K562 (cell line): Measurements from ENCODE around the gene KDM2A. TPM values are rescaled to one million over a fixed set of nuclear protein-coding genes. Genes with fewer than 3 reads are reported as not detected.

Experiments used
- ATAC-seq: fragments of 200-7000 bp; cut with Tn5 transposase; 3 replicates; pipeline ENCODE4 v1.9.1; 2020; ENCODE audit warnings: moderate library complexity
- BruUV-seq: library from RNA; stranded (reverse); fragments of 400-500 nt; replicated peaks from 2 replicates; lab custom pipeline; 2021; lab: Mats Ljungman, UMichigan
- CTCF ChIA-PET: fragments of 300-600 bp; formaldehyde crosslinking; extraction: SDS; loops from one replicate; lab custom pipeline; 2021; ENCODE audit warnings: low intra/inter-chr PET ratio; lab: Yijun Ruan, JAX
- POLR2A ChIA-PET: fragments of 300-600, 350-650 bp; sonication (Branson Sonifier 250); formaldehyde crosslinking; extraction: SDS; loops from one replicate; lab custom pipeline; 2021; ENCODE audit warnings: antibody characterized with exemption, inconsistent platforms; lab: Yijun Ruan, JAX
- DNase-seq, 4 experiments: peaks; one replicate each; pipeline versions ENCODE4 v3.0.0 to v3.0.0-alpha.2; 2011 to 2018; ENCODE audit warnings: low spot score in 3 of 4, mixed read lengths in 3 of 4; ENCODE audit errors: extremely low read depth in 1 of 4
- FAIRE-seq: peaks from 2 replicates; lab custom pipeline; 2011; peaks lifted over from hg19 to GRCh38; lab: Jason Lieb, UNC
- H2AFZ ChIP-seq: 2 replicates; pipeline ENCODE4 v1.6.0; 2011; ENCODE audit warnings: low read depth, low read length, control low read depth, inconsistent platforms
- H3K27ac ChIP-seq: fragments of 200-600 bp; 3 replicates; pipeline ENCODE4 v1.8.0; 2011; ENCODE audit warnings: low read depth, mild to moderate bottlenecking, control low read depth, inconsistent platforms, low read length, moderate library complexity, mixed read lengths; ENCODE audit errors: extremely low read depth
- H3K27me3 ChIP-seq, 2 experiments: fragments of 300-600 bp in 1 of 2; 2 replicates in 1 of 2; 3 replicates in 1 of 2; pipeline versions ENCODE4 v1.6.0 to v1.8.0; 2011; ENCODE audit warnings: inconsistent platforms in 2 of 2, low read length in 2 of 2, mild to moderate bottlenecking in 1 of 2, mixed read lengths in 1 of 2, moderate library complexity in 1 of 2; ENCODE audit not compliant: control insufficient read depth in 2 of 2, insufficient read depth in 2 of 2
- H3K36me3 ChIP-seq: fragments of 300-600 bp; 3 replicates; pipeline ENCODE4 v1.8.0; 2011; ENCODE audit warnings: mild to moderate bottlenecking, low read length, inconsistent platforms; ENCODE audit not compliant: control insufficient read depth, insufficient read depth
- H3K4me1 ChIP-seq, 2 experiments: fragments of 200-600 bp in 1 of 2; replicated peaks in 1 of 2; 2 replicates in 1 of 2; 3 replicates in 1 of 2; pipeline versions ENCODE4 v1.5.1 to v1.8.0; 2011; ENCODE audit warnings: inconsistent platforms in 2 of 2, low read length in 2 of 2, mild to moderate bottlenecking in 1 of 2, mixed read lengths in 1 of 2, moderate library complexity in 1 of 2; ENCODE audit not compliant: control insufficient read depth in 2 of 2, insufficient read depth in 2 of 2
- H3K4me2 ChIP-seq: 2 replicates; pipeline ENCODE4 v1.6.1; 2011; ENCODE audit warnings: low read length, control low read depth, inconsistent platforms, mixed read lengths; ENCODE audit not compliant: insufficient read depth
- H3K4me3 ChIP-seq: fragments of 200-600 bp; sonication (generic), shearing (Covaris generic); 2 replicates; pipeline ENCODE4 v1.5.1; 2016; ENCODE audit warnings: control low read depth, inconsistent platforms
- H3K79me2 ChIP-seq: fragments of 200-600 bp; 3 replicates; pipeline ENCODE4 v1.8.0; 2011; ENCODE audit warnings: low read length, inconsistent platforms; ENCODE audit not compliant: control insufficient read depth, insufficient read depth
- H3K9ac ChIP-seq, 2 experiments: 2 replicates each; pipeline versions ENCODE4 v1.6.0 to v1.6.1; 2011; ENCODE audit warnings: low read depth in 2 of 2, low read length in 2 of 2, control low read depth in 1 of 2, inconsistent platforms in 1 of 2, mild to moderate bottlenecking in 1 of 2, mixed read lengths in 1 of 2; ENCODE audit not compliant: insufficient read depth in 1 of 2
- H3K9me1 ChIP-seq: one replicate; pipeline ENCODE4 v1.6.0; 2011; ENCODE audit warnings: inconsistent platforms, mild to moderate bottlenecking, low read length, moderate library complexity; ENCODE audit not compliant: control insufficient read depth, insufficient read depth
- H3K9me3 ChIP-seq: replicated peaks from 2 replicates; pipeline ENCODE4 v1.5.1; 2011; ENCODE audit warnings: low read depth, low read length, inconsistent platforms; ENCODE audit not compliant: control insufficient read depth, insufficient read depth
- H4K20me1 ChIP-seq: replicated peaks from 2 replicates; pipeline ENCODE4 v1.6.1; 2011; ENCODE audit warnings: low read length, inconsistent platforms, mixed read lengths; ENCODE audit not compliant: control insufficient read depth, insufficient read depth
- ARHGAP35 ChIP-seq: fragments of 450-650 bp; IDR thresholded peaks from 2 replicates; pipeline ENCODE4 v1.6.1; 2018; ENCODE audit not compliant: partially characterized antibody
- HOMEZ ChIP-seq: fragments of 250-450 bp; sonication (Bioruptor Pico); IDR thresholded peaks from 2 replicates; pipeline ENCODE4 v1.4.0; 2020; ENCODE audit warnings: mild to moderate bottlenecking, moderate library complexity
- RBFOX2 ChIP-seq: fragments of 200-400 bp; formaldehyde crosslinking; IDR thresholded peaks from 2 replicates; pipeline ENCODE4 v1.6.1; 2017; ENCODE audit warnings: low read depth, mild to moderate bottlenecking, low read length, moderate library complexity
- WGBS: fragments of 100-300 bp; shearing (Covaris generic); methylation state at CpG from one replicate; pipeline ENCODE4 v1.1.6; 2016; ENCODE audit warnings: low coverage, mixed read lengths; ENCODE audit not compliant: insufficient coverage; ENCODE audit errors: missing lambda C conversion rate; 5-methylcytosine and 5-hydroxymethylcytosine counted together
- in situ Hi-C: fragments of 300-500 bp; cut with MboI; formaldehyde crosslinking; loops from 4 replicates; pipeline ENCODE4 v1.15.0; 2018; ENCODE audit warnings: inconsistent platforms, mixed read lengths
- intact Hi-C: fragments of 100-400 bp; cut with micrococcal nuclease; formaldehyde crosslinking; loops from 2 replicates; pipeline ENCODE4 v1.14.2; 2022
- polyA plus RNA-seq, 8 experiments: library from polyadenylated mRNA; depleted of rRNA in 4 of 8; stranded (reverse) in 5 of 8; unstranded in 3 of 8; fragments of >200 nt; fragmentation: Nextera tagmentation in 2 of 8; fragmentation: Illumina TruSeq in 1 of 8; extraction: Ambion mirVana in 2 of 8; extraction: Trizol in 1 of 8; gene quantifications; 2 replicates each; pipeline versions ENCODE4 v1.2.1 to v1.2.3, GENCODE V29; 2011 to 2014; ENCODE audit warnings: inconsistent platforms in 1 of 8, missing spikeins in 1 of 8
- total RNA-seq, 7 experiments: library from RNA; depleted of rRNA in 6 of 7; stranded (reverse); fragments of >200 nt in 6 of 7; fragmentation: Illumina TruSeq in 2 of 7; extraction: Trizol in 2 of 7; gene quantifications; 2 replicates each; pipeline versions ENCODE4 v1.2.1 to v1.2.3, GENCODE V29; 2011 to 2021; ENCODE audit warnings: low replicate concordance in 1 of 7

KDM2A gene
- total and polyA plus RNA-seq, 9 of the 15 experiments (the other 6 are each of a cell fraction or from before 2014, with no cell fraction given), result 5.0 to 39.3 (median 21.3) TPM

GRCh38 chr11:67300756-67301312, 181.8 kb downstream of the KDM2A start:
- Histone ChIP-seq H3K4me3 (no peak overlapping the region), H3K9ac (0 out of 4 replicates have a peak overlapping the region, but pooled peaks of 1 of the 2 experiments have one; percentile 26), H4K20me1 (no peaks in the 10 kb centered on the region), H3K79me2 (no peaks in the 10 kb centered on the region), H3K9me3 (peaks cover 4% of the 10 kb centered on the region; the same call in 1 of the 2 replicates), H3K4me1 (peaks cover 0 to 35% of the 10 kb centered on the region in 2 experiments; a peak in 2 of 5 replicates), H3K27ac (no peak overlapping the region), H2AFZ (no peak overlapping the region), H3K9me1 (no peaks in the 10 kb centered on the region), H3K36me3 (peaks cover 56% of the 10 kb centered on the region; the same call in 2 of the 3 replicates), H3K4me2 (no peak overlapping the region), H3K27me3 (no peaks in the 10 kb centered on the region)
- CTCF ChIA-PET, result no interaction called here
- FAIRE-seq (no peak), ATAC-seq (no peak), DNase-seq (no peak)
- POLR2A ChIA-PET, result interaction anchor here (0.6 to 2.1 kb wide), 4 partner anchors 10 to 75 kb away, joined by 3 to 10 read pairs (median 4); no protein-coding TSS in a partner anchor
- BruUV-seq, result no TSS peak
- no peak for TF ChIP-seq ARHGAP35
- TF ChIP-seq RBFOX2, result peak; percentile 44; the same call in 1 of the 2 replicates
- no peak for TF ChIP-seq HOMEZ
- intact Hi-C loops (no loop called here), in situ Hi-C loops (no loop called here)
- 95% methylated on average over 12 of the region's 22 CpGs for WGBS
